DND-41 (cell line): Measurements from ENCODE around the gene PLEKHG3.

Source experiments
- EZH2 ChIP-seq: IDR thresholded peaks from 3 replicates; pipeline ENCODE4 v1.6.1; 2012; ENCODE audit warnings: borderline replicate concordance, low read depth, mild to moderate bottlenecking, moderate library complexity, low read length, inconsistent platforms; ENCODE audit not compliant: severe bottlenecking
- TF ChIP-seq, protein P1 (sequence below): IDR thresholded peaks from 2 replicates; pipeline ENCODE4 v1.5.1; 2012; ENCODE audit warnings: borderline replicate concordance, low read length, moderate library complexity, mild to moderate bottlenecking; ENCODE audit not compliant: poor library complexity, severe bottlenecking; ENCODE audit errors: extremely low read depth

DNA sequence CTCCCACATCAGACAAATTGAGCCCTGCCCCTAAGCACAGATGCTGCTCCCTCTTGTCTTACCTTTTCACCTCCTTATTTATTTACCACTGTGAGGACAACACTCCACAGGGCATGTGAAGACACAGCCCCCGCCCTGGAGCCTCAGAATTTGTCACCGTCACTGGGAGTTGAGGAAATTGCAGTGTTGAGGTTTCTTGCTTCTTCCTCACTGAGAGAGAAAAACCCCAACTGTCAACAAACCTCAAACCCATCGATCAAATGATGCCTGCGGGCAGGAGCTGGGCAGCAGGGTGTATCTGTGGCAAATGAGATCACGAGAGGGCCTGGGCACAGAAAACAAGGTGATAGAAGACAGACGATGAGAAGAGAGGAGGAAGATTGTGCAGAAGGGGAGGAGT, 30.5 kb upstream of the PLEKHG3 start:
- TF ChIP-seq, protein P1, sequence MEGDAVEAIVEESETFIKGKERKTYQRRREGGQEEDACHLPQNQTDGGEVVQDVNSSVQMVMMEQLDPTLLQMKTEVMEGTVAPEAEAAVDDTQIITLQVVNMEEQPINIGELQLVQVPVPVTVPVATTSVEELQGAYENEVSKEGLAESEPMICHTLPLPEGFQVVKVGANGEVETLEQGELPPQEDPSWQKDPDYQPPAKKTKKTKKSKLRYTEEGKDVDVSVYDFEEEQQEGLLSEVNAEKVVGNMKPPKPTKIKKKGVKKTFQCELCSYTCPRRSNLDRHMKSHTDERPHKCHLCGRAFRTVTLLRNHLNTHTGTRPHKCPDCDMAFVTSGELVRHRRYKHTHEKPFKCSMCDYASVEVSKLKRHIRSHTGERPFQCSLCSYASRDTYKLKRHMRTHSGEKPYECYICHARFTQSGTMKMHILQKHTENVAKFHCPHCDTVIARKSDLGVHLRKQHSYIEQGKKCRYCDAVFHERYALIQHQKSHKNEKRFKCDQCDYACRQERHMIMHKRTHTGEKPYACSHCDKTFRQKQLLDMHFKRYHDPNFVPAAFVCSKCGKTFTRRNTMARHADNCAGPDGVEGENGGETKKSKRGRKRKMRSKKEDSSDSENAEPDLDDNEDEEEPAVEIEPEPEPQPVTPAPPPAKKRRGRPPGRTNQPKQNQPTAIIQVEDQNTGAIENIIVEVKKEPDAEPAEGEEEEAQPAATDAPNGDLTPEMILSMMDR, result no peak
- TF ChIP-seq EZH2, result no peak
